GM12872 (cell line): Measurements from ENCODE around the gene TMEM164.

ENCODE experiments used
- CTCF ChIP-seq: IDR thresholded peaks from 3 replicates; pipeline ENCODE4 v1.5.1; 2011; ENCODE audit warnings: low read depth, mild to moderate bottlenecking, low read length, moderate library complexity; ENCODE audit not compliant: insufficient read depth

The TMEM164 gene

GRCh38 chrX:110153244-110153643 is 150.3 kb downstream of the TMEM164 start:
- TF ChIP-seq CTCF: no peak

GRCh38 chrX:110153896-110154295 is 151.0 kb downstream of the TMEM164 start:
- no peak for TF ChIP-seq CTCF

GRCh38 chrX:110155759-110156158 is 152.8 kb downstream of the TMEM164 start:
- TF ChIP-seq CTCF: no peak

- no peak for TF ChIP-seq CTCF
Measured at GRCh38 chrX:110156167-110156754, 153.3 kb downstream of the TMEM164 start.

- no peak for TF ChIP-seq CTCF
Measured at GRCh38 chrX:110157444-110157843, 154.5 kb downstream of the TMEM164 start.

GRCh38 chrX:110159235-110159634 is 156.3 kb downstream of the TMEM164 start:
- TF ChIP-seq CTCF: no peak

- no peak for TF ChIP-seq CTCF
Measured at GRCh38 chrX:110159865-110160264, 157.0 kb downstream of the TMEM164 start.
